ENCODE results near the gene BABAM2.

DNA sequence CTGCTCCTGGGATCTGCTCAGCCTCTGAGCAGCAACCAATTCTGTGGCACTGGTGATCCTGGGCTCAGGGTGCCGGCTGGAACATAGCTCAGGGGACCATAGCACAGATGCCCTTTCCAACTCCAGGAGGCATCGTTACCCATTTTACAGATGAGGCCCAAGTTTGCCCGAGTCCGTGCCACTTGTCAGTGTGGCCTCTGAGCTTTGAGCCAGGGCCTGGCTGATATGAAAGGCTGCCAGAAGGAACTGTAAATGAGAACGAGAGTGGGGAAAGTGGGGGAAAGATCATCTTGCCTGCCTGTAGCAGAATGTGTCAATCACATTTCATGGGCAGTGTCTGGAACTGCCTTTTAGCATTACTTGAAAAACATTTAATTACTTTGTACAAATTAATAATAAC, 478.8 kb downstream of the BABAM2 start:
- TF ChIP-seq BHLHE40 (IDR thresholded peaks at IDR 0.05; ENCODE audit: borderline replicate concordance) (no peak), SP1 (IDR thresholded peaks at IDR 0.05) (no peak), L3MBTL2 (conservative IDR thresholded peaks at IDR 0.05) (no peak), ELF4 (IDR thresholded peaks at IDR 0.05) (no peak), TARDBP (IDR thresholded peaks at IDR 0.05) (no peak), FOXA1 (IDR thresholded peaks at IDR 0.05) (no peak), ZNF384 (IDR thresholded peaks at IDR 0.05) (no peak), SUZ12 (IDR thresholded peaks at IDR 0.05) (no peak), HDGF (IDR thresholded peaks at IDR 0.05; ENCODE audit: borderline replicate concordance) (no peak), ARNT (IDR thresholded peaks at IDR 0.05) (no peak), NFRKB (IDR thresholded peaks at IDR 0.05) (no peak), FOXM1 (IDR thresholded peaks at IDR 0.05; ENCODE audit: borderline replicate concordance) (no peak), FOXK2 (IDR thresholded peaks at IDR 0.05) (no peak)
- TF ChIP-seq, protein P1, sequence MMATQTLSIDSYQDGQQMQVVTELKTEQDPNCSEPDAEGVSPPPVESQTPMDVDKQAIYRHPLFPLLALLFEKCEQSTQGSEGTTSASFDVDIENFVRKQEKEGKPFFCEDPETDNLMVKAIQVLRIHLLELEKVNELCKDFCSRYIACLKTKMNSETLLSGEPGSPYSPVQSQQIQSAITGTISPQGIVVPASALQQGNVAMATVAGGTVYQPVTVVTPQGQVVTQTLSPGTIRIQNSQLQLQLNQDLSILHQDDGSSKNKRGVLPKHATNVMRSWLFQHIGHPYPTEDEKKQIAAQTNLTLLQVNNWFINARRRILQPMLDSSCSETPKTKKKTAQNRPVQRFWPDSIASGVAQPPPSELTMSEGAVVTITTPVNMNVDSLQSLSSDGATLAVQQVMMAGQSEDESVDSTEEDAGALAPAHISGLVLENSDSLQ (IDR thresholded peaks at IDR 0.05): no peak; the same call in 1 of the 2 replicates

Data from HEK293T (cell line).